Astrocyte (in vitro differentiated cells and primary cell): ENCODE results near the gene WDR59.

Experiments
- CTCF ChIP-seq: IDR thresholded peaks from 2 replicates; pipeline ENCODE4 v1.5.1; 2011; ENCODE audit warnings: low read depth, mild to moderate bottlenecking, inconsistent platforms, low read length, moderate library complexity; ENCODE audit not compliant: insufficient read depth
- EZH2 ChIP-seq: IDR thresholded peaks from 2 replicates; pipeline ENCODE4 v1.6.1; 2012; ENCODE audit warnings: mild to moderate bottlenecking, low read length, inconsistent platforms; ENCODE audit not compliant: insufficient read depth

GRCh38 chr16:74842413-74842812 is 142.5 kb downstream of the WDR59 start:
- TF ChIP-seq CTCF, result no peak
- TF ChIP-seq EZH2, result no peak
